ENCODE measurements around the gene CTDP1.

CTDP1 gene

GRCh38 chr18:79799619-79800370 is 120.2 kb downstream of the CTDP1 start:
- no peak for DNase-seq

GRCh38 chr18:79800371-79801180 is 121.0 kb downstream of the CTDP1 start:
- no peak for DNase-seq

GRCh38 chr18:79801217-79801616 is 121.6 kb downstream of the CTDP1 start:
- no peak for DNase-seq

GRCh38 chr18:79801641-79802040 is 122.0 kb downstream of the CTDP1 start:
- no peak for DNase-seq

- DNase-seq = no peak
These were observed 122.7 kb downstream of the CTDP1 start for GRCh38 chr18:79802298-79802697.

- DNase-seq = no peak
These were observed 124.0 kb downstream of the CTDP1 start for GRCh38 chr18:79803611-79804051.

All from NCI-H146 (cell line).